Stimulated activated CD8-positive, alpha-beta memory T cell treated with anti-CD3 and anti-CD28 coated beads, Interleukin-15, amount 100 ng/mL, for 24 hours (primary cell): ENCODE measurements around the gene NEK11.

Experiments
- DNase-seq: peaks from one replicate; pipeline ENCODE4 v3.0.0-alpha.2; 2020; ENCODE audit warnings: low read depth

Gene NEK11

DNA sequence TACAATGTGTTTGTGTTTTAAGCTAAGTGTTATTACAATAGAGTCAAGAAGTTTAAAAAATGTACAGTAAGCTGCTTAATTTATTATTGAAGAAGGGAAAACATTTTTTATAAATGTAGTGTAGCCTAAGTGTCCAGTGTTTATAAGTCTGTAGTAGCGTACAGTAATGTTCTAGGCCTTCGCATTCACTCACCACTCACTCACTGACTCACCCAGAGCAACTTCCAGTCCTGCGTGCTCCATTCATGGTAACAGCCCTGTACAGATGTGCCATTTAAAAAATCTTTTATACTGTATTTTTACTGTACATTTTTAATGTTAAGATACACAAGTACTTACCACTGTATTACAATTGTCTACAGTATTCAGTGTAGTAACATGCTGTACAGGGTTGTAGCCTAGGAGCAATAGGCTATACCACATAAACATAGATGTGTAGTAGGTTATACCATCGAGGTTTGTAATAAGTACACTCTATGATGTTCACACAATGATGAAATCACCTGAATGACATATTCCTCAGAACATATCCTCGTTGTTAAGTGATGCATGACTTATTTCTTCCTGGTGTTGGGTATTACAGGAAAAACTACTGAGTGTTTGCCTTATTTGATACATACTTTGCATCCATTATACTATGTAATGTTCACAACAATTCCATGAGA, 198.3 kb downstream of the NEK11 start:
- no peak for DNase-seq

DNA sequence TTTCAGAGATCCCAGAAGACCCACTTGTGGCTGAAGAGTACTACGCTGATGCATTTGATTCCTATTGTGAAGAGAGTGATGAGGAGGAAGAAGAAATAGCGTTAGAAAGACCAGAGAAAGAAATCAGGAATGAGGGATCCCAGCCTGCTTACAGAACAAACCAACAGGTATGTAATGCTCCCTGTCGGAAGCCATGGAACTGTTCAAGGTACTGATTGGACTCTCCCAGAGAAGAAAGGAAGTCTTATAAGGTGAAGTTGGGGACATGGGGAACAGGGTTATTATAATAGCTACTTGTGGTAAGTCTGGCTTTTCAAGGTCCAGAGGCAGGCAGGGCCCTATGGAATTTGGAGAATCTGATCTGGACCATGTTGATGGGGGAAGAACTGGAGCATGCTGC, 201.8 kb downstream of the NEK11 start:
- DNase-seq = no peak

DNA sequence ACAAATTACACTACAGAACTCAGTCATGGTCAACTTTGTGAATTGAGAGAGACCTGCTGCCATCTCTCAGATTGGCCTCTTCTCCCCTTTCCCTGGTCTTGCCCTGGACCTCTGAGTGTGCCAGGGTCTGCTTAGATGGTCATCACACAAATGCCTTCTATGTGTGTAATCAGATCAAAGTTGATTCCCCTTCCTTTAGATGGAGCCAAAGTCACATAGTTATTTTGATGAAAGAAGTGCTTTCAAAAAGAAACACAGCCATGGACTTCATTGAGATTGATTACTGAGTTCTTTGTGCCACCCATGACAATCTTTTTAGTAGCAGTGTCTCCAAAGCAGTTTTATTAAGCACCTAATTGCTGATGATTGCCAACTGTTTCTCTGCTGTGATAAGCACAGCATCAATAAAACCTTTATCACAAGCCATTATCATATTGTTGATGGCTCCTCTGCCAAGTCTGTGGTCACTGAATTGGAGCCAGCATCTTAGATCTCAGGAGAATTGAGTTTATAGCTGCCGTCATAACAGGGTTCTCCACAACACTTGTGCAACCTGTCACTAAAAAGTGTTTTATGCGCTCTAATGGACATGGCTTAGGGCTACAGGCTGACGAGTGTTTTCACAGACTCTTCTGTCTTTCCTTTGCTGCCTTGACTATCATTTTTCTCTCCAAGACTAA, 205.2 kb downstream of the NEK11 start:
- DNase-seq = no peak

DNA sequence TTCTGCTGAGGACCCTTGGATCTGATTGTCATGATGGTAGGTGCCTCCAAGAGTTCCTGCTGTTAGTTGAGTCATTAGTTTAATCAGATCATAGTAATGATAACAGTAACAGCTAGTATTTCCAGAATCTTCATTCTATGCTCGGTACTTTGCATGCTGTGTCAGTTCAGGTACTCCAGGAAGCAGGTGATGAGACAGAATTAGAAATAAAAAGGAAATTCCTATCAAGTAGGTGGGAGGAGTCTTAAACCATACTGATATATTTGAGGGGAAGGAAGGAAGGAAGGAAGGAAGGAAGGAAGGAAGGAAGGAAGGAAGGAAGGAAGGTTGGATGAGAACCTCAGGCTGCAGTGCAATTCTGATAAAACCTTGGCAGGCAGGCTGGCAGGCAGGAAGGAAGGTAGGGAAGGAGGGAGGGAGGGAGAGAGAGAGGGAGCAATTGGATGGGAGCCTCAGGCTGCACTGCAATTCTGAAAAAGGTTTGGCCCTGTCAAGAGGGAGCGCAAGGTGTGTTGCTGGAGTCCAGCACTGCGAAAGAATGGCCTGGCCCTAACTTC, 206.1 kb downstream of the NEK11 start:
- DNase-seq = no peak

DNA sequence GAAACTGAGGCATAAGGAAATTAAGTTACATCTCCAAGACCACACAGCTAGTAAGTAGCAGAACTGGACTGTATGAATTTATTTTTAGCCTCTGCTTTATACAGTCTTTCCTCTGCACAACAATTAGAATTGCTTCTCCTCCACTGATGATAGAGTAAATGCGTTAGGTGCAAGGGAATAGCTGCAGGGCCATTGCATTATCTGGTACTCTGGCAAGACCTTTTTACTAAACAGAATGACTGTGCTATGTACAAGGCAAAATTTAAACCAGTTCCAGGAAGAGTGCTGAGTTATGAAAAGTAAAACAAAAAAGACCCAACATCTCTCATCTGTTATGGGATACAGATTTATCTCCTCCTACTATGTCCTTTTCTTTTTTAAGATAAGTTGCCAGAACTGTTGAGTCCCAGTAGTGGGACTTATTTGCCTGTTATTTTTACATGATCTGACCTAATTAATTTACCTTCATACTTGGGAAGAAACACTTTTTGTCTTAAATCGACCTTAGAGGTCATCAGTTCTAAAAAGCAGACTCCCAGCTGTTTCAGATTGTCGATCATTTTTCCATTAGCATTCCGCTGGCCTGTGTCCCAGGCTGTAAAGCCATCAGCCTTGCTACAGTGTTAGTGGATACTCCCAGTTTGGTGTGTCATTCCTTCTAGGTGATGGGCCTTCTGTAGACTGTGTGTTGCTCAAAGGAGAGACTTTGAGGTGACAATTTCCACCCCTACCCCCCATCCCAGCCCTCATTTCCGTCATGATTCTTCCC, 207.4 kb downstream of the NEK11 start:
- DNase-seq = no peak

DNA sequence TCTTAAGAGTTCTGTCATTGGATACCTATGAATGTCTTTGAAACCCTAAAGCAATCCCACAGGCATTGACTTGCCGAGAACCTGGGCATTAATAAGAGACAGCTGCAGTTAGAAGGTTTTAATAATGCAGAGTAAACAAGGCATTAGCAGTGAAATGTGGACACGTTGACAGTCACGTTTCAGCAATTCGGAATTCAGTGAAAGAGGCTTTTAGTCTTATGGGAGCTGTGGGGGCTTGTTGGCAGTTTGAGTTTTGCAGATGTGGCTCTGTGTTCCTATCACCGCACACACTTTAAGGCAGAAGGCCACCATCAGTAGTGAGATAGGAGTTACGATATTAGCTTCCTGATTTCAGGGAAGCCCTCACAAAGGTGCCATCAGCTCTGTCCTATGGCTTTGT, 209.7 kb downstream of the NEK11 start:
- no peak for DNase-seq

DNA sequence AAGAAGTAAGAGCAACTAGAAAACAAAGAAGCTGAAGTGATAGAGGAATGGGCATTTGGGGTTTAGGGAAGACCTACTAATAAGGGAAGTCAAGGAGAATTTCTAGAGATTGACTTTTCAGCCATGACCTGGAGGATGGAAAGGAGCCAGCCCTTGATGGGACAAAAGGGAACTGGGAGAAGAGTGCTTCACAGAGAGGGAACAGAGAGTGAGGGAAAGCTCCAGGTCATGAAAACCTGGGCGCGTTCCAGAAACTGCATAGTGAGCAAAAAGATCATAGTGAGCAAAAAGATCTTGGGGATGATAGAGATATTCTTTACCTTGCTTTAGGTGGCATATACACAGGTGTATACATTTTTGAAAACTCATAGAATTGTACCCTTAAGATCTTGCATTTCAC, 211.8 kb downstream of the NEK11 start:
- DNase-seq = no peak

DNA sequence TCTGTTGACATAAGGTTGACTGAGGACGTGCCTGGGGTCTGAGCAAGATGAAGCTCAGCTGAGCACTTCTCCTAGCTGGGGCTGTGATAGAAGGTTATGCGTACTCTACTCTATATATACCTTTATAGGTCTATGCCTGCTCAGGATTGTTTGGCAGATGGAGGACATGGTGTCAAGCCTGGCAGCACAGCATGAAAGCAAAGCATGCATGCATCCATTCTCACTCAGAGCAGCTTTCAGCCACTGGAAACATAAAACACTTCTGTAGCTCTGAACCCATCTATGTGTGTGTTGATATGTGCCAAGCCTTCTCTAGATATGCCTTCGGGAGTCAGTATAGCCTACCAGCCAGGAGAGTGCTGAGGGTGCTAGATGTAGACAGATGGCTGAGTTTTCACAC, 212.6 kb downstream of the NEK11 start:
- DNase-seq = no peak

DNA sequence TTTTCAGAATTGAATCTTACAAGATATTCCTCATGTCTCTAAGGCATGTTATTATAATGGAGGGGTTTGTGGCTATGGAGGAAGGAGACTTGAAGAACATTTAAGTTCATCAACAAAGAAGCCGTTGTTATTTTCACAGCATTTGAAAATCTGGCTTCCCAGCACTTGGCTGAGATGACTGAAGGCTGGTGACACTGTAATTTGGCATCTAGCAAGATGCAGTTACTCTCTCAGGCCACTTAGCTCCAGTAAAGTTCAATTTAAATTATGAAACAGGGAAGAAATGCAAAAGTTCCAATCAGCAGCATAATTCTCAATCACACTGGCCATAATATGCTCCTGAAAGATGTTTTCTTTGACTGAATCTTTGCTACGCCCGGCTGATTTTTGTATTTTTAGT, 215.5 kb downstream of the NEK11 start:
- no peak for DNase-seq

DNA sequence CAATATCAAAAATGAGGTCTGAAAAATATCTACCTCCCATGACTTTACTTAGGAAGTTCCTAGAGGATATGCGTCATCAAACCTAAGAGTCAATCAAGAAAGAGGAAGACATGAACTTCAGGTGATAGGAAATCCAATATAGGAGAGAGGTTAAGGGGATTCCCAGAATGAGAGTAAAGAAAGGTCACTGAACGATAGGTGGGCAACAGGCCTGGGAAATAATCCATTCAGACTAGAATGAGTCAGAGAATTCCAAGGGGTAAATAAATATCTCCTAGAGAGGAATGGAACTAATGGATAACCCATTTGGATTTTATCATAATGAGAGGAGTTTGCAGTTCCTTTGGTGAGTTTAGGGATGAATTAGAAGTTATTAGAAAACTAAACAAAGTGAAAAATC, 223.8 kb downstream of the NEK11 start:
- DNase-seq = no peak

DNA sequence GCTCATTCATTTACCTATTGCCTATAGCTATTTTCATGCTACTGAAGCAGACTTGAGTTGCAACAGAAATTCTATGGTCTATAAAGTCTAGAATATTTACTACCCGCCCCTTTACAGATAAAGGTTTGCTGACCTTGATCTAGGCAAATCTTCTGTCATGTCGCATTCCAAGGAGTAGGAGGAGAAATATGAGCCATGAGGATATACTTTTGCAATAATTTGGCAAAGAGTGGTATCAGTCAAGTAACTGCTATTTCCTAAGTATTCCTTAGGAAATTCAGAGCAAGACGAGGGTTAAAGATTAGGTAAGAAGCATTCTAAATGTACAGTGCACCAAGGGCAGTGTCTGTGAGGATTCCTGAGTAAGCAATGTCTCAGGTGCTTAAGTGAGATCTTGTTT, 233.8 kb downstream of the NEK11 start:
- DNase-seq = no peak

DNA sequence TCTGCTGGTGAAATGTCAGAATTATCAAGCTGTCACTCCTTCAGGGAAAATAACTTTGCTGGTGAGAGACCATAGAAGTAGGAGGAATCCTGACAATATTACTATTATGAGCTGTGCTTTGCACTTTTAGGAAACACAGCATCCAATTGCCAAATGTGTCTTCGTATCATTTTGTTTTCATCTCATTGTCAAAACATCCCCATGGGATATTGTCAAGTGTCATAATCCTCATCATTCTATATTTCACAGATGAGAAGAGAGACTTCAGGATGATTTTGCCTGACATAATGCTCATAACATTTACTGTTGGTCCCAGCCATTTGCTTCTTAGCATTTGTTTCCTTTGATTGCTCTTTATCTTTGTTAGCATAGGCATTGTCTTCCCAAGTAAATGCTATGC, 234.4 kb downstream of the NEK11 start:
- DNase-seq = no peak

DNA sequence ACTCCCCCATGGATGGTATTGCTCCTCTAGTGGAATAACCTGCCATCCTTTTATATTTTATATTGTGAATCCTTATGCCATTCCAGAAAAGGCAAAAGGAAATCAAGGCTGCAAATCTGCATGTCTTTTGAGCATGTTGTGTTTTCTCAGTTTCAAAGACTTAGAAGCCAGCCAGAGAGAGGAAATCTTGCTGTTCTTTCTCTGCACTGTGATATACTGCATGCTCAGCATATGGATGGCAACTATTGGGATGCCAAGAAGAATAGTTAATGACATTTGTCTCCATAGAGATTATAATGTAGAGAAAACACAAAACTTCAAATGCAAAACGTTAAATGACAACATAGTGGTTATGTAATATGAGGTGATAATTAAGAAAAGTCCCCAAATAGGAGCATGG, 248.9 kb downstream of the NEK11 start:
- DNase-seq = no peak

DNA sequence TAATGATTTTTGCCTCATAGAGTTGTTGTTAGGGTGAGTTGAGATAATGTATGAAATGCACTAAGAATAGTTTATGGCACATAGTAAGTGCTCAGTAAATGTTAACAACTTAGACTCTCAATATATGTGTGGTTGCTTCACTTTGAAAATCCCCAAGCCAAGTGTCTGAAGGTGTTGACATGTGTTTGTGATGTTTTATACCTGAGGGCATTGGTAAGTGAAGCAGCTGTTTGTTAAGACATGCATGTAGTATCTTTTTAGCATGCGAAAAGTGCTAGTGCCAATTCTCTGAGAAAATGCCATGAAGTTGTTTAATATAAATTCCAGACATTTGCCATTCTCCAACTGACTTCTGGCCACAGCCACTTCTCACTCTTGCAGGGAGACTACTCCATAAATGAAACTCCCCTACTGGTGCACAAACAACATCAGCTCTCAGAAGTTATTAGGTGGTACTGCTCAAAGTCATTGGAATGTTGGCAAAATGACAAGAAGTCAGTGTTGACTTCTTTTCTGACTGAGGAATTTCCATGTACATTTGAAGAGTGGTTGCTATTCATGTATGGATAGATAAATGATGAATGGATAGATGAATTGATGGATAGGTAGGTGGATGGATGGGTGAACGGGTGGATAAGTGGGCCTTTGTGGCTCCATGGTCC, 251.3 kb downstream of the NEK11 start:
- DNase-seq = no peak

DNA sequence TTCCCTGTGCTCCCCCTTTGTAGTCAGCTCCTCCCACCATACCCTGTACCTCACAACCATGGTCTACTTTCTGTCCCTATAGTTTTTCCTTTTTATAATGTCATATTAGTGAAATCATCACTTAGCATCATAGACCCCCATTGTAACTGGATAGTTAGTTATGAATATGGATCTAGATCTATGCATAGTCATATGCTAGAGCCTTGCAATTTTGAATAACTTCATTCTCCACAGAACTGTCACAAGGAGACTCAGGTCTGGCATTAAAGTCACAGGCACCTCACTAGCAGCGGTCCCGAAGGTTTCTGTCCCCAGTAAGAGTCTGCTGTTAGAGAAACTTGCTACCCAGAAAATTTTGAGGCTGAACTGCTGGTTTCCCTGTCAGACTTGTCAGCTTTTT, 252.9 kb downstream of the NEK11 start:
- no peak for DNase-seq

DNA sequence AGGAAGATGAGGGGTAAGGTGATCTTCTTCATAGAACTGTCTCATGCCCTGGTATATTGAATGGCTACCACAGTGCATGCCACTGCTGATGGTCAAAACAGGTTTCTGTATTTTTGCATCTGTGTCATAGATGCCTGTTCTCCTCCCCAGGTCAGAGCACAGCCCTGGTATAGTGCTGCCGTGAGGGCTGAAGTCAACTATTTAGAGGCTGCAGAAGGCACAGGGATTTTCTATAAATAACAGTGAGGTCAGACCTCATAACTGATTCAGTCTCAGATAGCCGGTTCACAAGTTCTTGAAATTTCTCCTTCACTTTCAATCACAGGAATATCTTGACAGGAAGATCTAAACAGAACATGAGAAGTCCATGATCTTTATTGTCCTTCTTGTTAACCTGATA, 255.7 kb downstream of the NEK11 start:
- no peak for DNase-seq

DNA sequence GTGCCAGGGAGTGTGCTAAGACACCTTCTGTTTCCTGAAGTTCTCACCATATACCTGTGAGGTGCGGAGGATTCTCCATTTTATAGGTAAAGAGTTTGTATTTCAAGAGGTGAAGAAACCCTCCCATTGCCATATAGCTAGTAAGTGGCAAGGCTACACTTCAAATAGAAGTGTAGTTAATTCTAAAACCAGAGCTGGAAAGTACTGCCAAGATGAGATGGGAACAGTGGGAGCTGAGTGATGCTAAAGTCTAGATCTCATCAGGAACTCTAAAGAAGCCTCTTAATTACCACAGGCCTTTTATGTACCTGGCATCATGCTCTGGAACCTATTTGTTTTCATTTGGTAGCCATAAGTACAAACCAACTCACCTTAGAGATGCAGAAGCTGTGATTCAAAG, 256.3 kb downstream of the NEK11 start:
- no peak for DNase-seq

DNA sequence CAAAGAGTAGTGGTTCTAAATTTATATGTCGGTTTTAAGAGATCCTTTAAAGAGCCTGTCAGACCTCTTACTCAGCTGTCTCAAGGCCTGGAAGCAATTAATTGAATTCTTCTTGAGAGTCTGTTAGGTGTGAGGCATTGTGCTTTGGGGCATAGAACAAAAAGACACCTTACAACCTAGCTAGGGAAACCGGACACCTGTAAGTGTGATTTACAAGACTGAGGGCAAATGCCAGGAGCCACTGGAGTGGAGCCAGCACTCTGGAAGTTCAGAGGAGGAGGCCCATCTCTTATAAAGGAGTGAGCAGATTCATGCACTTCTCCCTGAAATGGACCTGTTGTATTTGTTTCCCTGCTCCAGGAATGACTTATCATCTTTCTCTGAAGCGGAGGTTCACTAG, 257.2 kb downstream of the NEK11 start:
- no peak for DNase-seq

DNA sequence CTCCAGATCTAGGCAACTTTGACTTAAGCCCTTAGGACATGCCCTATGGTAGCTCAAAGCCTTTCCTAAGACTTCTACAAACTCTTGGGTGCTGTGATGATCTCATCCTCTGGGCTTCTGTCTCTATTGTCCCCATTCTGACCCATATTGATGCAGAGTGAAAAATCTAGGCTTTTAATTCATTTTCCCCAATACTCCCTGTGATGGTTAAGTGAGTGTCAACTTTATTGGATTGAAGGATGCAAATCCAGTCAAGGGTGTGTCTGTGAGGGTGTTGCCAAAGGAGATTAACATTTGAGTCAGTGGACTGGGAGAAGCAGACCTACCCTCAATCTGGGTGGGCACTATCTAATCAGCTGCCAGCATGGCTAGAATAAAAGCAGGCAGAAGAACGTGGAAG, 257.6 kb downstream of the NEK11 start:
- DNase-seq = no peak

DNA sequence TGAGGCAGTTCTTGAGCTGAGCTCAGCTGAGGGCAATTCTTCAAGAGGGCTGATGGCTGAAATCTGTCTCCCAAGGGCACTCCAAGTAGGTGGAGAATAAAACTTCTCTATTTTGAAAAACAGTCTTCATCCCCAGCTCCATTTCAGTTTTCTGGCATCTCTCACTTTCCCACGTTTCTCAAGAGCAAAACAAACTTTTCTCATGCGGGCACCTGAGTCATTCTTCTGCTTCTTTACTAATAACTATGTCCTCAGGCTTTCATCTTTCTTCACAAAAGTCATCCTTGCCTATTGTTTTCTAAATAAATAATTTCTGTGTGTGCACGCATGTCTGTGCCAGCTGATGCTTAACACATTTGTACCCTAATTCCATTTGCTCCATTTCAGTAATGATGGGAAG, 258.8 kb downstream of the NEK11 start:
- no peak for DNase-seq

DNA sequence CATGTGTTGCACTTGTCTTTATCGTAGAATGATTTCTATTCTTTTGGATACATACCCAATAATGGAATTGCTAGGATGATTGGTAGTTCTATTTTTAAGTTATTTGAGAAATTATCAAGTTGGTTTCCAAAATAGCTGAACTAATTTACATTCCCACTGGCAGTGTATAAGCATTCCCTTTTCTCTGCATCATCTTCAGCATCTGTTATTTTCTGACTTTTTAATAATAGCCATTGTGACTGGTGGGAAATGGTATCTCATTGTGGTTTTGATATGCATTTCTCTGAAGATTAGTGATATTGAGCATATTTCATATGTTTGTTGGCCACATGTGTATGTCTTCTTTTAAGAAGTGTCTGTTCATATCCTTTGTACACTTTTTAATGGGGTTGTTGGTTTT, 273.2 kb downstream of the NEK11 start:
- no peak for DNase-seq

DNA sequence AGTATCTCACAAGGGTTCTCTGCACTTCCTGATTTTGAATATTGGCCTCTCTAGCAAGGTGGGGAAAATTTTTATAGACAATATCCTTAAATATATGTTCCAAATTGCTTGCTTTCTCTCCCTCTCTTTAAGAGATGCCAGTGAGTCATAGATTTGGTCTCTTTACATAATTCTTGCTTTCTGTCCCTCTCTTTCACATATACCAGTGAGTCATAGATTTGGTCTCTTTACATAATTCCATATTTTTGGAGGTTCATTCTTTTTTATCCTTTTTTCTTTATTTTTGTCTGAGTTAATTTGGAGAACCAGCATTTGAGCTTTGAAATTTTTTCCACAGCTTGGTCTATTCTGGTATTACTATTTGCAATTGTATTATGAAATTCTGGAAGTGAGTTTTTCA, 277.2 kb downstream of the NEK11 start:
- DNase-seq = no peak

DNA sequence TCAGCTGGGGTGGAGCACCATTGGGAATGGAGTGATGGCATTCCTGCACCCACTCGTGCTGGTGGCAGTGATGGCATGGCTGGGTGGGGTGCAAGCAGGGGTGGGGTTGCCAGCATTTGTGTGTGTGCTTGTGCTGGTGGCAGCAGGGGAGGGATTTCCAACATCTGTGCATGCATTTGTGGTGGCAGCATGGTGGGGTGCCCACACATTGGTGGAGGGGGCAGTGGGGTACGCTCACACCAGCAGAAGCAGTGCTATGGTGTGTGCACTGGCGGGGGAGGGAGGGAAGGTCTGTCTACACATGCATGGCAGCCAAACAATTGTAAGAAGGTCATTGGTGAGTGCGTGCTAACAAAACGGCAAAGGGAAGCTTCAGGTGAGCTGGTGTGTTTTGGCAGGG, 278.2 kb downstream of the NEK11 start:
- DNase-seq = no peak
